ENCODE measurements around the gene P2RX4. TPM values are rescaled to one million over a fixed set of nuclear protein-coding genes. Genes with fewer than 3 reads are reported as not detected.

The P2RX4 gene
- total RNA-seq, 1 experiment from 2014 or later = 8.1 TPM

DNA sequence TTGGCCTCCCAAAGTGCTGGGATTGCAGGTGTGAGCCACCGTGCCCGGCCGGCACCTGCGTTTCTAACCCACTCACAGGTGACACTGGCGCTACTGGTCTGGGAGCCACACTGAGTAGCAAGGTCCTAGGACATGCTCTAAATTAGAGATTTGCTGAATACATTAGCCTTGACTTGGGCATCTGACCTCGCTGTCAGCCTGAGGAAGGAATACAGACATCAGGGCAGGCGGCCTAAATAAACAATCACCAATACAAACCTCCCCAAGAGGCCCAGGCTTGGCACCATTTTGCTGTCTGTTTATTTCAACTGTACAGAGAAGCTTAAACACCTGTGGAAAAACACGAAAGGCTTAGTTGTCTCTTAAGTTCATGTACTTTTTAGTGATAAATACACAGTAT is 27.5 kb downstream of the P2RX4 start:
- Histone ChIP-seq H3T11ph (ENCODE audit: low read length) (no peak overlapping the region), H2BK5ac (ENCODE audit: insufficient read length, low read length) (no peak overlapping the region), H2BK20ac (ENCODE audit: low read depth, low read length, poor library complexity, severe bottlenecking) (no peak overlapping the region), H3K9me3 (ENCODE audit: control insufficient read depth, low read depth, low read length) (no peaks in the 10 kb centered on the region), H2AFZ (ENCODE audit: low read length) (no peak overlapping the region), H3K4ac (ENCODE audit: low read depth, low read length) (no peak overlapping the region), H3K14ac (ENCODE audit: insufficient read depth, low read length) (no peak overlapping the region), H3K23me2 (ENCODE audit: insufficient read length, low read depth, low read length, poor library complexity, severe bottlenecking) (no peaks in the 10 kb centered on the region), H4K20me1 (ENCODE audit: control insufficient read depth, insufficient read depth, insufficient read length) (no peaks in the 10 kb centered on the region), H3K79me1 (ENCODE audit: insufficient read depth, low read depth, low read length, poor library complexity, severe bottlenecking) (no peaks in the 10 kb centered on the region), H4K91ac (ENCODE audit: insufficient read length, low read depth, low read length) (no peak overlapping the region), H3K23ac (ENCODE audit: insufficient read length, low read depth, low read length) (no peak overlapping the region), H3K4me2 (ENCODE audit: insufficient read depth, insufficient read length, low read length) (no peak overlapping the region), H3K27me3 (ENCODE audit: insufficient read depth, low read length) (no peaks in the 10 kb centered on the region), H3K4me1 (ENCODE audit: insufficient read depth, low read length) (peaks cover 3% of the 10 kb centered on the region; the same call in 1 of the 2 replicates), H2AK5ac (ENCODE audit: insufficient read length, low read length) (no peak overlapping the region), H3K18ac (ENCODE audit: insufficient read length, low read depth, low read length) (no peak overlapping the region), H4K8ac (replicated peaks; ENCODE audit: insufficient read length, low read depth, low read length) (no peak overlapping the region), H2BK12ac (ENCODE audit: insufficient read length, low read depth, low read length) (no peak overlapping the region), H3K27ac (ENCODE audit: insufficient read length, low read depth, low read length) (no peak overlapping the region), H3K9ac (ENCODE audit: extremely low read depth, insufficient read length, low read length) (no peak overlapping the region), H3K56ac (ENCODE audit: insufficient read length, low read depth, low read length) (no peak overlapping the region), H3K79me2 (ENCODE audit: insufficient read depth, low read length) (no peaks in the 10 kb centered on the region), H2BK15ac (ENCODE audit: low read depth, low read length) (no peak overlapping the region), H2BK120ac (ENCODE audit: low read depth, low read length, poor library complexity, severe bottlenecking) (no peak overlapping the region), H4K5ac (ENCODE audit: insufficient read length, low read depth, low read length) (no peak overlapping the region)
- no peaks in the 10 kb centered on the region for H3K9me3 Mint-ChIP-seq
- no peaks in the 10 kb centered on the region for H3K27me3 Mint-ChIP-seq (ENCODE audit: low read depth)
- peaks cover 25 to 40% of the 10 kb centered on the region in 2 experiments for H3K4me1 Mint-ChIP-seq
- no CpG with 5 or more reads among the region's 8 CpGs for WGBS (ENCODE audit: extremely low coverage, insufficient read length, low lambda C conversion rate)
- H3K27ac Mint-ChIP-seq = peak overlapping the region; percentile 59 to 96 (median 95); a peak in 2 of 7 replicates
- DNase-seq = no peak
- no peak overlapping the region; a peak in 1 of 5 replicates for H3K4me3 Mint-ChIP-seq
- peaks cover 6 to 29% (median 15%) of the 10 kb centered on the region in 3 experiments; a peak in 6 of 7 replicates for H3K36me3 Mint-ChIP-seq (ENCODE audit: insufficient read depth in 1 of 3, low read depth in 3 of 3)
- TF ChIP-seq, protein P1, sequence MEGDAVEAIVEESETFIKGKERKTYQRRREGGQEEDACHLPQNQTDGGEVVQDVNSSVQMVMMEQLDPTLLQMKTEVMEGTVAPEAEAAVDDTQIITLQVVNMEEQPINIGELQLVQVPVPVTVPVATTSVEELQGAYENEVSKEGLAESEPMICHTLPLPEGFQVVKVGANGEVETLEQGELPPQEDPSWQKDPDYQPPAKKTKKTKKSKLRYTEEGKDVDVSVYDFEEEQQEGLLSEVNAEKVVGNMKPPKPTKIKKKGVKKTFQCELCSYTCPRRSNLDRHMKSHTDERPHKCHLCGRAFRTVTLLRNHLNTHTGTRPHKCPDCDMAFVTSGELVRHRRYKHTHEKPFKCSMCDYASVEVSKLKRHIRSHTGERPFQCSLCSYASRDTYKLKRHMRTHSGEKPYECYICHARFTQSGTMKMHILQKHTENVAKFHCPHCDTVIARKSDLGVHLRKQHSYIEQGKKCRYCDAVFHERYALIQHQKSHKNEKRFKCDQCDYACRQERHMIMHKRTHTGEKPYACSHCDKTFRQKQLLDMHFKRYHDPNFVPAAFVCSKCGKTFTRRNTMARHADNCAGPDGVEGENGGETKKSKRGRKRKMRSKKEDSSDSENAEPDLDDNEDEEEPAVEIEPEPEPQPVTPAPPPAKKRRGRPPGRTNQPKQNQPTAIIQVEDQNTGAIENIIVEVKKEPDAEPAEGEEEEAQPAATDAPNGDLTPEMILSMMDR (conservative IDR thresholded peaks at IDR 0.05) = no peak

Measured in H9 (cell line).